Peyer's patch (tissue), 4 donors: Measurements from ENCODE around the gene SOX11. TPM values are rescaled to one million over a fixed set of nuclear protein-coding genes. Genes with fewer than 3 reads are reported as not detected.

Source experiments
- DNase-seq, 3 donors: peaks; one replicate each; pipeline ENCODE4 v3.0.0-alpha.2; 2017 to 2019
- H3K27ac ChIP-seq, 4 donors: fragments of 200-600 bp; sonication (generic); one replicate each; pipeline ENCODE4 v1.5.1; 2016 to 2019
- H3K27me3 ChIP-seq, 2 donors: fragments of 200-600 bp; sonication (generic); one replicate each; pipeline ENCODE4 v1.5.1; 2019
- H3K36me3 ChIP-seq, 3 donors: fragments of 200-600 bp; sonication (generic); one replicate each; pipeline ENCODE4 v1.5.1; 2016 to 2019
- H3K4me1 ChIP-seq, 4 donors: fragments of 200-600 bp; sonication (generic); one replicate each; pipeline ENCODE4 v1.5.1; 2016 to 2019
- H3K4me3 ChIP-seq, 4 donors: fragments of 200-600 bp; sonication (generic); 1 replicate in 3 of 4; 2 replicates in 1 of 4; pipeline ENCODE4 v1.5.1; 2016 to 2019; ENCODE audit warnings: mild to moderate bottlenecking in 1 of 4
- H3K9me3 ChIP-seq, 4 donors: fragments of 200-600 bp; sonication (generic); one replicate each; pipeline ENCODE4 v1.5.1; 2016 to 2019; ENCODE audit warnings: mild to moderate bottlenecking in 1 of 4
- POLR2A ChIP-seq, 2 donors: fragments of 450-650 bp; IDR thresholded peaks; one replicate each; pipeline ENCODE4 v1.5.1; 2017; ENCODE audit warnings: antibody characterized with exemption in 2 of 2, mild to moderate bottlenecking in 2 of 2, moderate library complexity in 2 of 2
- total RNA-seq, 4 donors: library from RNA; depleted of rRNA; stranded (reverse); fragments of >200 nt; gene quantifications; one replicate each; pipeline ENCODE4 v1.1.0, GENCODE V29; 2016
- TF ChIP-seq, protein P1 (sequence below), 6 experiments: fragments of 450-650 bp in 4 of 6; fragments of 200-600 bp in 2 of 6; sonication (generic) in 1 of 6; IDR thresholded peaks; one replicate each; pipeline ENCODE4 v1.5.1; 2017 to 2019; ENCODE audit warnings: antibody characterized with exemption in 6 of 6, mild to moderate bottlenecking in 3 of 6, moderate library complexity in 1 of 6

SOX11 gene
- total RNA-seq, 4 donors from 2014 or later = not detected

DNA sequence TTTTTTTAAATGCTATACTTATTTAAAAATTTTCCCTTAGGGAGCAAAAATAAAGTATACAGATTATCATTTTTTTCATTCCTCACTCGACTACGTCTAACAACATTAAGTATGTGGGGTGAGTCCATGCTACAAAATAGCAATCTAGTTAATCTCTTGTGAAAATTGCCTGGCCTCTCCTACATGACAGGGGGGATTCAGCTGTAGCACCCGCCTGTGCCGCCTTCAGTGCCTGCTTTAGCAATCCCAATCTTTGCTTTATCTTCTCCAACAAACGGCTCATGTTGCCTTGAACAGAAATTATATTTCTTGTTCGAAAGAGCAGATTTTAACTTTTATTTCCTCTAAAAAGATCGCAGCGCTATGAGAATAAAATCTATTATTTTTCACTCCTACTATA is 2.4 kb upstream of the SOX11 start:
- no peak overlapping the region for H3K27ac ChIP-seq
- peaks cover 0 to 31% of the 10 kb centered on the region in 2 donors for H3K27me3 ChIP-seq
- H3K9me3 ChIP-seq = peaks cover 0 to 6% (median 0%) of the 10 kb centered on the region in 4 donors
- H3K4me1 ChIP-seq = peaks cover 0 to 11% (median 0%) of the 10 kb centered on the region in 4 donors
- TF ChIP-seq POLR2A (IDR thresholded peaks at IDR 0.05) = no peak
- TF ChIP-seq, protein P1, sequence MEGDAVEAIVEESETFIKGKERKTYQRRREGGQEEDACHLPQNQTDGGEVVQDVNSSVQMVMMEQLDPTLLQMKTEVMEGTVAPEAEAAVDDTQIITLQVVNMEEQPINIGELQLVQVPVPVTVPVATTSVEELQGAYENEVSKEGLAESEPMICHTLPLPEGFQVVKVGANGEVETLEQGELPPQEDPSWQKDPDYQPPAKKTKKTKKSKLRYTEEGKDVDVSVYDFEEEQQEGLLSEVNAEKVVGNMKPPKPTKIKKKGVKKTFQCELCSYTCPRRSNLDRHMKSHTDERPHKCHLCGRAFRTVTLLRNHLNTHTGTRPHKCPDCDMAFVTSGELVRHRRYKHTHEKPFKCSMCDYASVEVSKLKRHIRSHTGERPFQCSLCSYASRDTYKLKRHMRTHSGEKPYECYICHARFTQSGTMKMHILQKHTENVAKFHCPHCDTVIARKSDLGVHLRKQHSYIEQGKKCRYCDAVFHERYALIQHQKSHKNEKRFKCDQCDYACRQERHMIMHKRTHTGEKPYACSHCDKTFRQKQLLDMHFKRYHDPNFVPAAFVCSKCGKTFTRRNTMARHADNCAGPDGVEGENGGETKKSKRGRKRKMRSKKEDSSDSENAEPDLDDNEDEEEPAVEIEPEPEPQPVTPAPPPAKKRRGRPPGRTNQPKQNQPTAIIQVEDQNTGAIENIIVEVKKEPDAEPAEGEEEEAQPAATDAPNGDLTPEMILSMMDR (IDR thresholded peaks at IDR 0.05) = no peak
- DNase-seq = no peak
- H3K4me3 ChIP-seq = no peak overlapping the region
- H3K36me3 ChIP-seq = no peaks in the 10 kb centered on the region

DNA sequence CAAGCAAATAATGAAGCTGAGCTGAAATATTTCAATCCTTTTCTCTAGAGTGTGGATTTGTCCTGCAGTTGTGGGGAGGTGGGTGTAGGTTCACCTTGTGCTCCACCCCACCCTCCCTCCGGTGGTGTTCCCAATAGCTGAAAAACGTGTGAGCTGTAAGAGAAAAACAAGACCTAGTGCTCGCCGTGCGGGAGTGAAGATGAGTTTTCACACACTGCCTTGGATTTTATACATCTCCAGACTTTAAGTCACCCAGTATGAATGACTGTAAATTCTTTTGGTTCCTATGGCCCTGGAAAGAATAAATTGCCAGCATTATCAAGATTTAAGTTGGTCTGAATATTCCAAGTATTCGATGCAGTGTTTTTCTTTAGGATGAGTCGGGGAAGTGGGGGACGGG is 1.9 kb upstream of the SOX11 start:
- H3K9me3 ChIP-seq = peaks cover 0 to 6% (median 0%) of the 10 kb centered on the region in 4 donors
- no peaks in the 10 kb centered on the region for H3K36me3 ChIP-seq
- H3K27me3 ChIP-seq = peaks cover 0 to 31% of the 10 kb centered on the region in 2 donors
- no peak for DNase-seq
- no peak for TF ChIP-seq POLR2A (IDR thresholded peaks at IDR 0.05)
- TF ChIP-seq, protein P1 (IDR thresholded peaks at IDR 0.05) = no peak
- no peak overlapping the region for H3K4me3 ChIP-seq
- peaks cover 0 to 11% (median 0%) of the 10 kb centered on the region in 4 donors for H3K4me1 ChIP-seq
- no peak overlapping the region for H3K27ac ChIP-seq

DNA sequence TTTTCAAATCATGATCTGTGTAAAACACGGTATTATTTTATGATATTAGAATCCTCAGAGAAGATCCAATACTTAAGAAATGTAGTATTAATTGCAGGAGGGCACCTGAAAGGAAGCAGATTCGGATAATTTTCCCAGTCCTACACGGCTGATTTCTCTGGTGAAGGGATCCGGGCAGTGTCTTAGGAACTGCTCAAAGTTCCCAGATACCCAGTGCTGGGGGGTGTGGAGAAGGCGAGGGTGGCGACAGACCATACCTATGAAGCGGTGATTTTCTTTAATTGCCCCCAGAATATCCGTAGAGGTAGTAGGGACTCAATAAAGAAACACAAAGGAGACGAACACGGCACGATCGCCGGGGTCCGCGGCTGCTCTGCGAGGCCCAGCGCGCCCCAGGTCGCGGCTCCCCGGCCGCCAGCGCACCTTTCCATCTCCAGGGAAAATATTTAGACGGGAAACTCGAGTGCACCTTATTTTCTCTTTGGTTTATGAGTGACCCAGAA is 1.4 kb upstream of the SOX11 start:
- Histone ChIP-seq H3K27me3 (peaks cover 0 to 32% of the 10 kb centered on the region in 2 donors), H3K36me3 (no peaks in the 10 kb centered on the region), H3K4me3 (peak overlapping the region in 1 of 4 donors; percentile 38), H3K9me3 (peaks cover 0 to 6% (median 0%) of the 10 kb centered on the region in 4 donors), H3K4me1 (peaks cover 0 to 12% (median 0%) of the 10 kb centered on the region in 4 donors), H3K27ac (no peak overlapping the region)
- no peak for TF ChIP-seq POLR2A (IDR thresholded peaks at IDR 0.05)
- TF ChIP-seq, protein P1 (IDR thresholded peaks at IDR 0.05) = no peak
- no peak for DNase-seq

DNA sequence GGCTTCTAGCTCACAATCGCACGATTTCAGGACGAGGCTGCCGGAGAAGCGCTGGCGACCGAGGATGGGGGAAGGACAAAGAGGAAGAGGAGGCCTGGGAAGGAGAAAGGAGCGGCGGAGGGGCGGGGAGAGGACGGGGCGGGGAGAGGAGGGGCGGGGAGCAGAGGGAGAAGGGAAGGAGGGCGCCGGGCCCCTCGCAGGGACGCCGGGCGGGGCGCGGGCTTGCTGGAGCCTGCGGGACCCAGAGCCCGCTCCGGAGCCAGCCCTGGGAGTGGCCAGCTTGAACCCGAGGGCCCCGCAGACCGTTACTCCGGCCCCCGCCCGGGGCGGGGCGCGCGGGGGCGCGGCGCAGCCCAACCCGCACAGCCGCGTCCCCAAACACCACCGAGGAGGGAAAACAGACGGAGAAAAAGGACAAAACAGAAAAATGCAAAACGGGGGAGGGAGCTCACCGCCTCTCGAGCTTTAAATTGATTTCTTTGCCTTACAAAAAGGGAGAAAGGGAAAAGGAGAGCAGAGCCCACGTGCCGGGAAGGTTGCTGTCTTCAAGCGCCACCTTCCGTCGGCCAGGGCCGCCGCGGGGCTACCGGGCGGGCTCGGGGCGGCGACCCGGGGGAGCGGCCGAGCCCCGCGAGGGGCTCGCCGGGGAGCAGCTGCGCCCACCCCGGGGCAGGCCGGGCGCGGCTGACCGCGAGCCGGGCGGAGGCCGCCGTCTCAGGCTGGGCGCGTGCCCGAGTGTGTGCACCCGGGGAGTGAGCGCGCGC is 781 bp upstream of the SOX11 start:
- H3K4me1 ChIP-seq = peaks cover 0 to 18% (median 0%) of the 10 kb centered on the region in 4 donors
- H3K36me3 ChIP-seq = no peaks in the 10 kb centered on the region
- peaks cover 0 to 39% of the 10 kb centered on the region in 2 donors for H3K27me3 ChIP-seq
- TF ChIP-seq, protein P1 (IDR thresholded peaks at IDR 0.05) = no peak
- no peak for TF ChIP-seq POLR2A (IDR thresholded peaks at IDR 0.05)
- peaks cover 0 to 8% (median 0%) of the 10 kb centered on the region in 4 donors for H3K9me3 ChIP-seq
- H3K4me3 ChIP-seq = peak overlapping the region in 1 of 4 donors; percentile 38
- peak overlapping the region in 1 of 4 donors; percentile 10 for H3K27ac ChIP-seq
- DNase-seq = no peak

DNA sequence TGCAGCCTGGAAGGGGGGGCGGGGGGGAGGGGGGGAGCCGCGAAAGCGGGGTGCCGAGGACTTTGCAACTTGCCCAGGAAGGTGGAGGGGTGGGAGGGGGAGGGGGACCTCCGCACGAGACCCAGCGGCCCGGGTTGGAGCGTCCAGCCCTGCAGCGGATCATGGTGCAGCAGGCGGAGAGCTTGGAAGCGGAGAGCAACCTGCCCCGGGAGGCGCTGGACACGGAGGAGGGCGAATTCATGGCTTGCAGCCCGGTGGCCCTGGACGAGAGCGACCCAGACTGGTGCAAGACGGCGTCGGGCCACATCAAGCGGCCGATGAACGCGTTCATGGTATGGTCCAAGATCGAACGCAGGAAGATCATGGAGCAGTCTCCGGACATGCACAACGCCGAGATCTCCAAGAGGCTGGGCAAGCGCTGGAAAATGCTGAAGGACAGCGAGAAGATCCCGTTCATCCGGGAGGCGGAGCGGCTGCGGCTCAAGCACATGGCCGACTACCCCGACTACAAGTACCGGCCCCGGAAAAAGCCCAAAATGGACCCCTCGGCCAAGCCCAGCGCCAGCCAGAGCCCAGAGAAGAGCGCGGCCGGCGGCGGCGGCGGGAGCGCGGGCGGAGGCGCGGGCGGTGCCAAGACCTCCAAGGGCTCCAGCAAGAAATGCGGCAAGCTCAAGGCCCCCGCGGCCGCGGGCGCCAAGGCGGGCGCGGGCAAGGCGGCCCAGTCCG is 540 bp downstream of the SOX11 start:
- H3K4me1 ChIP-seq = peaks cover 0 to 28% (median 0%) of the 10 kb centered on the region in 4 donors
- H3K27me3 ChIP-seq = peaks cover 0 to 47% of the 10 kb centered on the region in 2 donors
- H3K27ac ChIP-seq = peak overlapping the region in 1 of 4 donors; percentile 50
- peak overlapping the region in 1 of 4 donors; percentile 38 for H3K4me3 ChIP-seq
- TF ChIP-seq, protein P1 (IDR thresholded peaks at IDR 0.05) = no peak
- TF ChIP-seq POLR2A (IDR thresholded peaks at IDR 0.05) = no peak
- DNase-seq = no peak
- no peaks in the 10 kb centered on the region for H3K36me3 ChIP-seq
- H3K9me3 ChIP-seq = peaks cover 0 to 9% (median 0%) of the 10 kb centered on the region in 4 donors
